H1 (cell line): Measurements from ENCODE around the gene SUV39H2.
"Not testable (repeated sequence)": the region's sequence is repeated elsewhere in the genome, so short reads cannot be mapped to it uniquely, and the experiment has no call there.

Experiments
- CEBPB ChIP-seq: IDR thresholded peaks from 2 replicates; pipeline ENCODE4 v1.6.1; 2012; ENCODE audit warnings: low read depth, low read length
- CREB1 ChIP-seq: IDR thresholded peaks from 2 replicates; pipeline ENCODE4 v1.6.1; 2012; ENCODE audit warnings: inconsistent platforms
- EZH2 ChIP-seq: fragments of 200-600 bp; sonication (generic); IDR thresholded peaks from 2 replicates; pipeline ENCODE4 v1.7.1; 2012; ENCODE audit warnings: low read depth, mild to moderate bottlenecking, moderate library complexity, low read length, inconsistent platforms; ENCODE audit not compliant: severe bottlenecking
- KDM1A ChIP-seq: fragments of 200-600, 300-600 bp; sonication (generic); IDR thresholded peaks from 2 replicates; pipeline ENCODE4 v1.7.1; 2016; ENCODE audit warnings: mild to moderate bottlenecking, low read length, borderline replicate concordance
- KDM5A ChIP-seq: fragments of 200-600 bp; IDR thresholded peaks from 2 replicates; pipeline ENCODE4 v1.7.1; 2012; ENCODE audit warnings: mild to moderate bottlenecking, low read length, inconsistent platforms, mixed read lengths
- POLR2AphosphoS5 ChIP-seq: IDR thresholded peaks from 2 replicates; pipeline ENCODE4 v1.6.1; 2011; ENCODE audit warnings: low read depth, low read length
- RFX5 ChIP-seq: IDR thresholded peaks from 2 replicates; pipeline ENCODE4 v1.6.1; 2011; ENCODE audit warnings: low read depth, low read length, improper control_type of control experiment, borderline replicate concordance
- SIN3A ChIP-seq, 2 experiments: IDR thresholded peaks in 1 of 2; conservative IDR thresholded peaks in 1 of 2; 2 replicates each; pipeline ENCODE4 v1.6.1; 2011 to 2012; ENCODE audit warnings: low read length in 2 of 2, improper control_type of control experiment in 1 of 2, low read depth in 1 of 2, mild to moderate bottlenecking in 1 of 2
- ZNF274 ChIP-seq: IDR thresholded peaks from 2 replicates; pipeline ENCODE4 v1.7.0; 2012; ENCODE audit warnings: low read length, borderline replicate concordance; ENCODE audit errors: extremely low read depth
- TF ChIP-seq, protein P1 (sequence below), 3 experiments: IDR thresholded peaks; 1 replicate in 2 of 3; 2 replicates in 1 of 3; pipeline versions ENCODE4 v1.5.1 to v1.6.1; 2011; ENCODE audit warnings: low read length in 3 of 3, mild to moderate bottlenecking in 3 of 3, inconsistent platforms in 2 of 3, low read depth in 1 of 3, moderate library complexity in 1 of 3; ENCODE audit not compliant: insufficient read depth in 1 of 3; ENCODE audit errors: control extremely low read depth in 1 of 3
- TF ChIP-seq, protein P2 (sequence below): IDR thresholded peaks from 2 replicates; pipeline ENCODE4 v1.6.1; 2012; ENCODE audit warnings: low read length, inconsistent platforms
- TF ChIP-seq, protein P3 (sequence below): IDR thresholded peaks from 2 replicates; pipeline ENCODE4 v1.6.1; 2012; ENCODE audit warnings: inconsistent platforms

DNA sequence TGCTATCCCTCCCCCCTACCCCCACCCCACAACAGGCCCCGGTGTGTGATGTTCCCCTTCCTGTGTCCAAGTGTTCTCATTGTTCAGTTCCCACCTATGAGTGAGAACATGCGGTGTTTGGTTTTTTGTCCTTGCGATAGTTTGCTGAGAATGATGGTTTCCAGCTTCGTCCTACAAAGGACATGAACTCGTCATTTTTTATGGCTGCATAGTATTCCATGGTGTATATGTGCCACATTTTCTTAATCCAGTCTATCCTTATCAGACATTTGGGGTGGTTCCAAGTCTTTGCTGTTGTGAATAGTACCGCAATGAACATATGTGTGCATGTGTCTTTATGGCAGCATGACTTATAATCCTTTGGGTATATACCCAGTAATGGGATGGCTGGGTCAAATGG is 14.2 kb upstream of the SUV39H2 start:
- TF ChIP-seq CEBPB; POLR2AphosphoS5; SIN3A (conservative IDR thresholded peaks at IDR 0.05 in 1 of 2, IDR thresholded peaks at IDR 0.05 in 1 of 2; ENCODE audit: low read depth in 1 of 2, low read length in 2 of 2); ZNF274; RFX5; EZH2; KDM1A; KDM5A; CREB1: not testable (repeated sequence)
- TF ChIP-seq, protein P1, sequence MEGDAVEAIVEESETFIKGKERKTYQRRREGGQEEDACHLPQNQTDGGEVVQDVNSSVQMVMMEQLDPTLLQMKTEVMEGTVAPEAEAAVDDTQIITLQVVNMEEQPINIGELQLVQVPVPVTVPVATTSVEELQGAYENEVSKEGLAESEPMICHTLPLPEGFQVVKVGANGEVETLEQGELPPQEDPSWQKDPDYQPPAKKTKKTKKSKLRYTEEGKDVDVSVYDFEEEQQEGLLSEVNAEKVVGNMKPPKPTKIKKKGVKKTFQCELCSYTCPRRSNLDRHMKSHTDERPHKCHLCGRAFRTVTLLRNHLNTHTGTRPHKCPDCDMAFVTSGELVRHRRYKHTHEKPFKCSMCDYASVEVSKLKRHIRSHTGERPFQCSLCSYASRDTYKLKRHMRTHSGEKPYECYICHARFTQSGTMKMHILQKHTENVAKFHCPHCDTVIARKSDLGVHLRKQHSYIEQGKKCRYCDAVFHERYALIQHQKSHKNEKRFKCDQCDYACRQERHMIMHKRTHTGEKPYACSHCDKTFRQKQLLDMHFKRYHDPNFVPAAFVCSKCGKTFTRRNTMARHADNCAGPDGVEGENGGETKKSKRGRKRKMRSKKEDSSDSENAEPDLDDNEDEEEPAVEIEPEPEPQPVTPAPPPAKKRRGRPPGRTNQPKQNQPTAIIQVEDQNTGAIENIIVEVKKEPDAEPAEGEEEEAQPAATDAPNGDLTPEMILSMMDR (IDR thresholded peaks at IDR 0.05; ENCODE audit: control extremely low read depth in 1 of 3, insufficient read depth in 1 of 3, low read depth in 1 of 3, low read length in 3 of 3): not testable (repeated sequence)
- TF ChIP-seq, protein P2, sequence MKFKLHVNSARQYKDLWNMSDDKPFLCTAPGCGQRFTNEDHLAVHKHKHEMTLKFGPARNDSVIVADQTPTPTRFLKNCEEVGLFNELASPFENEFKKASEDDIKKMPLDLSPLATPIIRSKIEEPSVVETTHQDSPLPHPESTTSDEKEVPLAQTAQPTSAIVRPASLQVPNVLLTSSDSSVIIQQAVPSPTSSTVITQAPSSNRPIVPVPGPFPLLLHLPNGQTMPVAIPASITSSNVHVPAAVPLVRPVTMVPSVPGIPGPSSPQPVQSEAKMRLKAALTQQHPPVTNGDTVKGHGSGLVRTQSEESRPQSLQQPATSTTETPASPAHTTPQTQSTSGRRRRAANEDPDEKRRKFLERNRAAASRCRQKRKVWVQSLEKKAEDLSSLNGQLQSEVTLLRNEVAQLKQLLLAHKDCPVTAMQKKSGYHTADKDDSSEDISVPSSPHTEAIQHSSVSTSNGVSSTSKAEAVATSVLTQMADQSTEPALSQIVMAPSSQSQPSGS: not testable (repeated sequence)
- TF ChIP-seq, protein P3, sequence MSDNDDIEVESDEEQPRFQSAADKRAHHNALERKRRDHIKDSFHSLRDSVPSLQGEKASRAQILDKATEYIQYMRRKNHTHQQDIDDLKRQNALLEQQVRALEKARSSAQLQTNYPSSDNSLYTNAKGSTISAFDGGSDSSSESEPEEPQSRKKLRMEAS: not testable (repeated sequence)
